NCI-H1417 treated with DMSO at 0.1 percent for 48 hours (cell line): ENCODE results near the gene ASB7.
"Not testable (repeated sequence)": the region's sequence is repeated elsewhere in the genome, so short reads cannot be mapped to it uniquely, and the experiment has no call there.

ENCODE experiments used
- DNase-seq: peaks from one replicate; lab custom pipeline; 2025; lab: John Stamatoyannopoulos, UW

The ASB7 gene

GRCh38 chr15:100651253-100651652 is 48.9 kb downstream of the ASB7 start:
- no peak for DNase-seq

DNA sequence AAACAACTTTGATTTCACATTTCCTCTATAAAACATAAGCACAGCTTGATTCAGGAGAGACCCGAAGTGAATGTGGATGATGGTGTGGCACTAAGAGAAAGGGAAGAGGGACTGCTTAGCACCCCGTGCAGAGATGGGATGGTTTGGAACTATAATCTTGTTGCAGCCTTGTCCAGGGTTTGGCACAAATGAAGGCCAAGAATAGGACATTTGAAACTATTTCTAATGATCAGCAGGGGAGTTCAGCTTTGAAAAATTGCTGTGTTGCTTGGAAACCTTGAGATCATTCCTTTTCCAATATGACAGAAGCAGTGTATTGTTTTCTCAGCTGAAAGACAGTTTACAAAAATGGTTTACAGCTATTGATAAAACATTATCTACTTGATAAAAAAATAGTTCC is 49.7 kb downstream of the ASB7 start:
- no peak for DNase-seq

DNA sequence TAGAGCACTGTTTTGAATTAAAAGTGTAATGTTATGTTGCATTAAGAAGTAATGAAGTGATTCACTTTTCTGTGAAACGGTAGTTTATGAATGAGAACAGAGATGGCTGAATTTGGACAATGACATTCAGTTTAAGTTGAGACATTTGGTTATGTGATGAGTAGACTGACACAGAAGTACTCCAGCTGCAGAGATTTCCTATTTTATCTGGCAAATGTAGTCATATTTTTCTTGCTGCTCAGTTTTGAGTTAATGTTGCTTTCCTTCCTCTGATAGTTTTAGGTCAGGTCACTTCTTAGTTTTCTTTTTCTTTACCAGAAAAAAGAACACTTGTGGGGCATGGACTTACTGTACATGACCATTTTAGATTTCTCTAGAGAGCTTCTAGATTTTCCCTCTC is 51.2 kb downstream of the ASB7 start:
- DNase-seq, result no peak

DNA sequence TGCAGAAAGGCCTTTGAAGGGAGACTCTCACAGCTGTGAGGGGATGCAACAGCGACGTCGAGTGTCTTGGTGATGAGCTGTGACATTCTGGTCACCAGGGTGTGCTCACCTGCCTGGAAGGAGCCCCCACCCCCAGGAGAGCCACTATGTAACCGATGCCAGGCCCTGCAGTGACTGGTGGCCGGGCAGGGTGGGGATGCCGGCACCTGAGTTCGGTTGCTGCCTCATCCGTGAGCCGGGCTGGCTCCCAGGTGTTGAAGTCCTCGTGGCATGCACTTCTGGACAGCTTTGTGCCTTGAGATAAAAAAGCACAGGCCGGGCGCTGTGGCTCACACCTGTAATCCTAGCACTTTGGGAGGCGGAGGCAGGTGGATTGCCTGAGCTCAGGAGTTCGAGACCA is 56.5 kb downstream of the ASB7 start:
- no peak for DNase-seq

DNA sequence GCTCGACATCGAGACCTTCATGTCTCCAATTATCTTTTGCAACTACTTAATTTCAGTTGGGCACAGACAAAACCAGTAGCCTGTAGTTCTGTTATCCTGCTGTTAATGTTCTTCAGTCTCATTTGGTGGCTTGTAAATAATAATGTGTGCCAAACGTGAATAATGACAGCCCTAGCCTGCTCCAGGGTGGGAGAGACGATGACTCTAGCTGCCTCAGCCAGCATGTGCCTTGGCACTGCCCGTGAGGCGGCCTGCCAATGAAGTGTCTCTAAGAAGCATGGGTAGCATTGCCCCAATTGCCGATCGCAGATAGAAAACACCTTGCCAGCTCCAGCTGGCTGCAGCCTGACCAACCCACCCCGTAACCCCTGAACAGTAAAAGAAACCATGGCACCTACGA is 58.8 kb downstream of the ASB7 start:
- DNase-seq, result no peak

DNA sequence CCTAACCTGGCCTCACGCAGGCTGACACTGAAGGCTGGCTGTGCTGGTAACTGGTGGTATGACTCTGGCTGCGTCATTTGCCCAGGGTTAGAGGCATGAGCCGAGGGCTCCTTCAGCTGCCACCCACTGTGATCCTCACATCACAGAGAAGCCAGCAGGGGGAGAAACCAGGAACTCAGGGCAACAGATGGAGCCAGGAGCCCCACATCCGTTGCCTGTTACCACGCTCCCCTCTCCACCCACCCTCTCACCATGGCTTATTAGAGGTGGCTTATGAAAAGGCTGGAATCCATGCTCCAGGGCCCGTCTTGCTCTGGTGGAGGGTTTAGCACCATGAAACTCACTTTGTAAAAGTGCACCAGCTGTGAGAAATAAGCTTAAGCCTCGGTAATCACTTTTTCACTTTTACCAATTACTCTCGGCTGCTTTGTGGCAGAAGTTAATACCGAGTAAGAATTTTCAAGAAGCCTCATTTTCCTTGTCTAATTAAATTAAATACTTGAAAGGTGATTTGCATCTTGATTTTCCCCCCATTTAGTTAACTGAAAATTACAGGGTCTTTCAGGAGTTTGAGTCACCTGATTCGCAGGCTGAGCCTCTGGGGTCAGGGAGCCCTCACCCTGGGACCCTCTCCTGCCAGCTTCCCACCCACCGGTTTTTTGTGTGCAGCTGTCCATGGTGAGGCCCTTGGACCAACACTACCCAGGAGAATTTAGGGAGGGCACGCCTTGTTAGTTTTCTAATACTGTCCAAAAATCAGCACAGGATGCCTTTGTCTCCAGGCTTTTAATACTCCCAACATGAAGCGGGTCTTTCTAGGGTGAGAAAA is 60.9 kb downstream of the ASB7 start:
- DNase-seq, result no peak

GRCh38 chr15:100663915-100664281 is 61.5 kb downstream of the ASB7 start:
- no peak for DNase-seq

GRCh38 chr15:100665570-100665969 is 63.2 kb downstream of the ASB7 start:
- DNase-seq, result no peak

- DNase-seq, result no peak
Observed at GRCh38 chr15:100667405-100668347, 65.3 kb downstream of the ASB7 start.

GRCh38 chr15:100668348-100668745 is 66.0 kb downstream of the ASB7 start:
- no peak for DNase-seq

DNA sequence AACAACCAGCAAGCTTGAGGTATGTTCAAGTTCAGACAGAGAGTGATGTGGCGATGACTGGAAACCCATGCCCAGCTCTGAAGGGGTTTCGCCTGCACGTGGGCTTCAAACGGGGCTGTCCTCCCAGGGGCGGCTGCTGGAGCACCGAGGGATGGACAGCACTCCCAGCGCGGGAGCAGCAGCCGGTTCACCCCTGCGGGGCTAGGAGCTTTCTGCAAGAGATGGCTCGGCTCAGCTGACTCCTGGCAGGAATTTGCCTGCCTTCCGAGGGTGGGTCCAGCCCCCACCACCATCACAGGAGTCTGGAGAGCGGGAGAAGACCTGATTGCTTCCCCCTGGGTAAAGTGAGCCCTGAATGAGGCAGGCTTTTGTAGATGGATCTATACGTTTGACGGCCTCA is 66.9 kb downstream of the ASB7 start:
- no peak for DNase-seq

GRCh38 chr15:100670505-100671021 is 68.2 kb downstream of the ASB7 start:
- DNase-seq, result no peak

DNA sequence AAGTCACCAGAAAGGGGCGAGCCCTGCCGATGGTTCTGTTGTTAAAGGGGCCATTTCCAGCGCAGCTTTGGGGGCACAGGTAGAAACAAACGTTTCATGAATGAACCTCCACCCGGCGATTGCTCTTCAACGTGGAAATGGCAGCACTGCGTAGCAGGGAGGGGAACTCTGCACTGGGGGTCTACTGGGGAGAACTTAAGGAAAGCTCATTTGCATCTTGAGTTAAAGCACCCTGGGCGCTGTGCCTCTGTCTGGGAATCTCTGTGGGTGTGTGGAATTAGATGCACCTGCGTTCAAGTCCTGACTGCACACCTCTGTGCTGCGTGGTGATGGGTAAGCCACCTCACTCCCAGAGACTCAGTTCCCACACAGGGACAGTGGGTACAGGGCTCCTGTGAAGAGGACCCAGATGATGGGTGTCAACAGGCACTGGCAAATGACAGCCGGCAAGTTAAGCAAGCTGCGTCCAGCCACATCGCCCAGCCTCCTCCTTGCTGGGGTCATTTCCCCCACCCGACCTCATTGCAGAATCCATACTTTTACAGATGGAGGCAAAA is 68.8 kb downstream of the ASB7 start:
- no peak for DNase-seq

DNA sequence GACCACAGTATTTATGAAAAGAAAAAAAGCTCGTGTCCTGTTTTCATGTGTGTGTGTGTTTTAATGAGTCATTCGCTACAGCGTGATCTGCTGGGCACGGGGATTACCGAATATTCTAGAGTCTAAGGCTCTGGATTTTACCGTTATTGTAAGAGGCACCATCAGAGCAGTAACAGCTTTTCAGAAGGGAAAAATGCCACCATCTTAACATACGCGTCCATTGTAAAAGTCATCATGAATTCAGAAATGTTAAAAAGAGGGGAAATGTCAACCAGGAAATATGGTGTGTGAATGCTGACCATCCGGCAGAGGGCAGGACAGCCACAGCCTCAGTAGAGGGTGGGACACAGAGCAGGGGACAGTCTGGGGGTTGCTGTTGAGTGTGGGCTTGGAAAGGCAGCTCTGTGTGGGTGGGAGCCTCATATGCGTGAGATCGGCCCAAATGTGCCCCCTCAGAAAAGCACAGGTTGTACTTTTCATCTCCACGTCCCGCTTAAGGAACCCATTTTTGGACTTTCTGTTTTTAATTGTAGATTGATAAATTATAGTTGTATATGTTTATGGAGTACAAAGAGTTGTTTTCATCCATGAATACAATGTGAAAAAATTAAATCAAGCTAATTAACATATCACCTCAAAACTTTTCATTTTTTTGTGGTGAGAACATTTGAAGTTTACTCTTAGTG is 69.6 kb downstream of the ASB7 start:
- DNase-seq, result no peak

- DNase-seq, result no peak
Observed at GRCh38 chr15:100672959-100673358, 70.6 kb downstream of the ASB7 start.

DNA sequence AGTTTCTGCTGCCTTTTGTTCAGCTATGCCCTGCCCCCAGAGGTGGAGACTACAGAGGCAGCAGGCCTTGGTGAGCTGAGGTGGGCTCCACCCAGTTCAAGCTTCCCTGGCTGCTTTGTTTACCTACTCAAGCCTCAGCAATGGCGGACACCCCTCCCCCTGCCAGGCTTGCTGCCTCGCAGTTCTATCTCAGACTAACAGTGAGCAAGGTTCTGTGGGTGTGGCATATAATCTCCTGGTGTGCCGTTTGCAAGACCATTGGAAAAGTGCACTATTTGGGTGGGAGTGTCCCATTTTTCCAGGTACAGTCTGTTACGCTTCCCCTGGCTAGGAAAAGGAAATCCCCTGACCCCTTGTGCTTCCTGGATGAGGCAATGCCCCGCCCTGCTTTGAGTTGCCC is 76.8 kb downstream of the ASB7 start:
- not testable (repeated sequence) for DNase-seq

DNA sequence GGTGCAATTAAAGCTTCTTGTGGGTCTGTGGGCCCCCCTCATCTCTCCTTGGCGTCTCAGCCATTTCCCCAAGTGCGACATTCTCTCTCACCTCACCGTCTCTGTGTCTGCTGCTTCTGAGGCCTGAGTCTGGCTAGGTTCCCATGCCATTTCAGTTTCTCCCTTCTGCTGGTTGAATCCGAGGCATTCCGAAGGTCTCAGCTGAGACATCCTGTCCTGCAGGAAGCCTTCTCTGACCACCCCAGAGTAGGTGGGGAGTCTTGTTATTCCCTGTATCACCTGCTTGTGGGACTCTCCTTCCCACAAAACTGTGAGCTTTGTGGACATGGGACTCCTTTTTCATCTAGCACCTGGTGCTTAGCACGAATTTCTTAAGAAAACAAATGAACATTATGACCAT is 78.3 kb downstream of the ASB7 start:
- DNase-seq, result no peak

DNA sequence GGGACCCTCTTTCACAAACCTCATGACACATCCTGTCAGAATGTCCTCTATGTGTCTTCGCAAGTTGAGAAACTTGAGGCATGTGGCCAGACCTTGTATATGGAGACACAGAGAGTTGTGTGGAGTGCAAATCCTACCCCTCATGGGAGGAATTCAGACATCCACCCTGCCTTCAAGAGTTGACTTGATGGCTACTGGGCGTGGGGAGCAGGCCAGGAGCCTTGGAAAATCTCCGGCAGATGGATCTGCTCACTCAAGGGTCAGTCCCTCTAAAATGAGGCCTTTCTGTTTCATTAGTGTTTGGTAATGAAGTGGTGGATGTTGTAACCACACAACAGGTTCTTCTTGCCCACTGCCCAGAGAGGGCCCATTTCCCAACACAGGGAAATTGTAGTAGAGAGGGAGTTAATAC is 79.0 kb downstream of the ASB7 start:
- DNase-seq, result no peak

- DNase-seq, result no peak
Observed at GRCh38 chr15:100682468-100682867, 80.1 kb downstream of the ASB7 start.

- DNase-seq, result no peak
Observed at GRCh38 chr15:100683434-100683833, 81.0 kb downstream of the ASB7 start.

- no peak for DNase-seq
Observed at GRCh38 chr15:100684591-100684990, 82.2 kb downstream of the ASB7 start.
